ENCODE results near the gene VAV3. TPM values are rescaled to one million over a fixed set of nuclear protein-coding genes. Genes with fewer than 3 reads are reported as not detected.

Gene VAV3
- total RNA-seq, 2 experiments from 2014 or later, result 5.3 to 6.2 TPM

GRCh38 chr1:107662971-107663370, 302.0 kb downstream of the VAV3 start:
- ATAC-seq (no peak), DNase-seq (no peak)
- H3K27ac Mint-ChIP-seq, result no peak overlapping the region
- intact Hi-C loops (cut with micrococcal nuclease), result no loop called here
- H3K9me3 Mint-ChIP-seq, result no peaks in the 10 kb centered on the region
- ChIA-PET POLR2A (no interaction called here), CTCF (no interaction called here)
- TF ChIP-seq CTCF (IDR thresholded peaks at IDR 0.05), result no peak
- H3K27me3 Mint-ChIP-seq, result no peaks in the 10 kb centered on the region
- no peaks in the 10 kb centered on the region for H3K4me1 Mint-ChIP-seq (ENCODE audit: low read depth)
- no peak overlapping the region for H3K4me3 Mint-ChIP-seq
- peaks cover 1% of the 10 kb centered on the region for H3K36me3 Mint-ChIP-seq (ENCODE audit: low read depth)

GRCh38 chr1:107661158-107661557, 303.8 kb downstream of the VAV3 start:
- Mint-ChIP-seq H3K4me1 (ENCODE audit: low read depth) (no peaks in the 10 kb centered on the region), H3K9me3 (no peaks in the 10 kb centered on the region), H3K27me3 (no peaks in the 10 kb centered on the region), H3K27ac (no peak overlapping the region), H3K4me3 (no peak overlapping the region), H3K36me3 (ENCODE audit: low read depth) (peaks cover 1% of the 10 kb centered on the region)
- DNase-seq (no peak), ATAC-seq (no peak)
- intact Hi-C loops (cut with micrococcal nuclease), result no loop called here
- TF ChIP-seq CTCF (IDR thresholded peaks at IDR 0.05), result no peak
- ChIA-PET POLR2A (no interaction called here), CTCF (no interaction called here)

- Mint-ChIP-seq H3K27ac (no peak overlapping the region), H3K4me1 (ENCODE audit: low read depth) (no peaks in the 10 kb centered on the region), H3K36me3 (ENCODE audit: low read depth) (no peaks in the 10 kb centered on the region), H3K9me3 (no peaks in the 10 kb centered on the region), H3K4me3 (no peak overlapping the region), H3K27me3 (no peaks in the 10 kb centered on the region)
- TF ChIP-seq CTCF (IDR thresholded peaks at IDR 0.05), result no peak
- intact Hi-C loops (cut with micrococcal nuclease), result no loop called here
- ATAC-seq (no peak), DNase-seq (no peak)
- POLR2A ChIA-PET, result no interaction called here
- CTCF ChIA-PET, result no interaction called here
Measured at GRCh38 chr1:107659961-107660360, 305.0 kb downstream of the VAV3 start.

GRCh38 chr1:107657356-107657755, 307.6 kb downstream of the VAV3 start:
- Mint-ChIP-seq H3K4me3 (no peak overlapping the region), H3K27me3 (no peaks in the 10 kb centered on the region), H3K36me3 (ENCODE audit: low read depth) (no peaks in the 10 kb centered on the region), H3K9me3 (no peaks in the 10 kb centered on the region), H3K27ac (no peak overlapping the region), H3K4me1 (ENCODE audit: low read depth) (no peaks in the 10 kb centered on the region)
- intact Hi-C loops (cut with micrococcal nuclease), result no loop called here
- TF ChIP-seq CTCF (IDR thresholded peaks at IDR 0.05), result no peak
- CTCF ChIA-PET, result no interaction called here
- DNase-seq (no peak), ATAC-seq (no peak)
- POLR2A ChIA-PET, result no interaction called here

- DNase-seq (no peak), ATAC-seq (no peak)
- no peak overlapping the region for H3K4me3 Mint-ChIP-seq
- H3K4me1 Mint-ChIP-seq (ENCODE audit: low read depth), result no peaks in the 10 kb centered on the region
- no peaks in the 10 kb centered on the region for H3K36me3 Mint-ChIP-seq (ENCODE audit: low read depth)
- intact Hi-C loops (cut with micrococcal nuclease), result no loop called here
- ChIA-PET POLR2A (no interaction called here), CTCF (interaction anchor here (1.2 kb wide), 1 partner anchor 125 kb away, joined by 3 read pairs; no protein-coding TSS in a partner anchor)
- H3K27ac Mint-ChIP-seq, result no peak overlapping the region
- H3K27me3 Mint-ChIP-seq, result no peaks in the 10 kb centered on the region
- no peak for TF ChIP-seq CTCF (IDR thresholded peaks at IDR 0.05)
- no peaks in the 10 kb centered on the region for H3K9me3 Mint-ChIP-seq
Measured at GRCh38 chr1:107653765-107654164, 311.2 kb downstream of the VAV3 start.
